Duodenal mucosa (tissue), 2 donors: ENCODE data around the gene PARK7.
"Not testable (repeated sequence)": the region's sequence is repeated elsewhere in the genome, so short reads cannot be mapped to it uniquely, and the experiment has no call there.

ENCODE experiments used
- H3K27ac ChIP-seq: one replicate; pipeline ENCODE4 v1.7.0; 2013; ENCODE audit warnings: low read depth, low read length
- H3K27me3 ChIP-seq, 2 donors: one replicate each; pipeline ENCODE4 v1.7.0; 2013; ENCODE audit warnings: low read length in 2 of 2, control low read depth in 1 of 2; ENCODE audit not compliant: insufficient read depth in 2 of 2, control insufficient read depth in 1 of 2
- H3K36me3 ChIP-seq, 2 donors: one replicate each; pipeline ENCODE4 v1.7.0; 2013; ENCODE audit warnings: low read length in 2 of 2, control low read depth in 1 of 2; ENCODE audit not compliant: insufficient read depth in 2 of 2, control insufficient read depth in 1 of 2
- H3K4me1 ChIP-seq, 2 donors: one replicate each; pipeline ENCODE4 v1.7.0; 2013; ENCODE audit warnings: low read length in 2 of 2, control low read depth in 1 of 2; ENCODE audit not compliant: insufficient read depth in 2 of 2, control insufficient read depth in 1 of 2
- H3K4me3 ChIP-seq, 2 donors: one replicate each; pipeline ENCODE4 v1.7.0; 2013; ENCODE audit warnings: low read length in 2 of 2, low read depth in 1 of 2
- H3K9ac ChIP-seq, 2 donors: one replicate each; pipeline ENCODE4 v1.7.0; 2013; ENCODE audit warnings: low read length in 2 of 2, low read depth in 1 of 2
- H3K9me3 ChIP-seq, 2 donors: one replicate each; pipeline ENCODE4 v1.7.0; 2013; ENCODE audit warnings: low read length in 2 of 2, control low read depth in 1 of 2; ENCODE audit not compliant: control insufficient read depth in 1 of 2

PARK7 gene

GRCh38 chr1:7962636-7963377 lies 1.3 kb downstream of the PARK7 start:
- peak overlapping the region; percentile 75 to 79 for H3K9ac ChIP-seq
- H3K4me1 ChIP-seq: peaks cover 11 to 19% of the 10 kb centered on the region in 2 donors
- peak overlapping the region; percentile 83 to 88 for H3K4me3 ChIP-seq
- H3K9me3 ChIP-seq: no peaks in the 10 kb centered on the region
- no peaks in the 10 kb centered on the region for H3K27me3 ChIP-seq
- no peak overlapping the region for H3K27ac ChIP-seq
- H3K36me3 ChIP-seq: peaks cover 16 to 34% of the 10 kb centered on the region in 2 donors

- not testable (repeated sequence) for H3K4me3 ChIP-seq, H3K27ac ChIP-seq, H3K9ac ChIP-seq, H3K27me3 ChIP-seq, H3K9me3 ChIP-seq
- peaks cover 16 to 38% of the 10 kb centered on the region in 2 donors for H3K36me3 ChIP-seq
- peaks cover 11 to 19% of the 10 kb centered on the region in 2 donors for H3K4me1 ChIP-seq
Observed at GRCh38 chr1:7963378-7963730, 1.8 kb downstream of the PARK7 start.

- not testable (repeated sequence) for H3K4me3 ChIP-seq, H3K27me3 ChIP-seq, H3K9me3 ChIP-seq, H3K27ac ChIP-seq, H3K9ac ChIP-seq
- Histone ChIP-seq H3K36me3 (peaks cover 17 to 42% of the 10 kb centered on the region in 2 donors), H3K4me1 (peaks cover 11 to 19% of the 10 kb centered on the region in 2 donors)
Observed at GRCh38 chr1:7963841-7964240, 2.3 kb downstream of the PARK7 start.

- peaks cover 21 to 48% of the 10 kb centered on the region in 2 donors for H3K36me3 ChIP-seq
- no peak overlapping the region for H3K9ac ChIP-seq
- H3K4me1 ChIP-seq: peaks cover 11 to 19% of the 10 kb centered on the region in 2 donors
- no peak overlapping the region for H3K4me3 ChIP-seq
- H3K9me3 ChIP-seq: no peaks in the 10 kb centered on the region
- no peaks in the 10 kb centered on the region for H3K27me3 ChIP-seq
- no peak overlapping the region for H3K27ac ChIP-seq
Observed at GRCh38 chr1:7964476-7964875, 3.0 kb downstream of the PARK7 start.

- H3K36me3 ChIP-seq: peaks cover 35 to 71% of the 10 kb centered on the region in 2 donors
- H3K9ac ChIP-seq: no peak overlapping the region
- no peaks in the 10 kb centered on the region for H3K9me3 ChIP-seq
- H3K27ac ChIP-seq: no peak overlapping the region
- H3K4me3 ChIP-seq: no peak overlapping the region
- H3K4me1 ChIP-seq: peaks cover 4 to 9% of the 10 kb centered on the region in 2 donors
- H3K27me3 ChIP-seq: no peaks in the 10 kb centered on the region
Observed at GRCh38 chr1:7967196-7967595, 5.7 kb downstream of the PARK7 start.

GRCh38 chr1:7967651-7968050 lies 6.1 kb downstream of the PARK7 start:
- Histone ChIP-seq H3K36me3 (peaks cover 35 to 74% of the 10 kb centered on the region in 2 donors), H3K27ac (no peak overlapping the region), H3K4me1 (peaks cover 0 to 4% of the 10 kb centered on the region in 2 donors), H3K9ac (no peak overlapping the region), H3K4me3 (no peak overlapping the region), H3K27me3 (no peaks in the 10 kb centered on the region), H3K9me3 (no peaks in the 10 kb centered on the region)

GRCh38 chr1:7970246-7970645 lies 8.7 kb downstream of the PARK7 start:
- H3K27me3 ChIP-seq: no peaks in the 10 kb centered on the region
- no peak overlapping the region for H3K4me3 ChIP-seq
- peaks cover 28 to 67% of the 10 kb centered on the region in 2 donors for H3K36me3 ChIP-seq
- H3K9ac ChIP-seq: no peak overlapping the region
- H3K9me3 ChIP-seq: no peaks in the 10 kb centered on the region
- no peak overlapping the region for H3K27ac ChIP-seq
- H3K4me1 ChIP-seq: no peaks in the 10 kb centered on the region

GRCh38 chr1:7971024-7971423 lies 9.5 kb downstream of the PARK7 start:
- H3K4me3 ChIP-seq: no peak overlapping the region
- no peaks in the 10 kb centered on the region for H3K9me3 ChIP-seq
- H3K4me1 ChIP-seq: no peaks in the 10 kb centered on the region
- no peak overlapping the region for H3K27ac ChIP-seq
- no peak overlapping the region for H3K9ac ChIP-seq
- no peaks in the 10 kb centered on the region for H3K27me3 ChIP-seq
- H3K36me3 ChIP-seq: peaks cover 23 to 62% of the 10 kb centered on the region in 2 donors

GRCh38 chr1:7972285-7972684 lies 10.8 kb downstream of the PARK7 start:
- no peaks in the 10 kb centered on the region for H3K4me1 ChIP-seq
- H3K27me3 ChIP-seq: no peaks in the 10 kb centered on the region
- H3K4me3 ChIP-seq: no peak overlapping the region

GRCh38 chr1:7973086-7973485 lies 11.6 kb downstream of the PARK7 start:
- no peak overlapping the region for H3K9ac ChIP-seq
- no peak overlapping the region for H3K4me3 ChIP-seq
- no peaks in the 10 kb centered on the region for H3K4me1 ChIP-seq
- H3K9me3 ChIP-seq: no peaks in the 10 kb centered on the region
- no peak overlapping the region for H3K27ac ChIP-seq
- H3K27me3 ChIP-seq: no peaks in the 10 kb centered on the region
- peaks cover 19 to 59% of the 10 kb centered on the region in 2 donors for H3K36me3 ChIP-seq

More at GRCh38 chr1:7972285-7972684, 10.8 kb downstream of the PARK7 start:
- Histone ChIP-seq H3K9ac (no peak overlapping the region), H3K9me3 (no peaks in the 10 kb centered on the region), H3K27ac (no peak overlapping the region), H3K36me3 (peaks cover 19 to 63% of the 10 kb centered on the region in 2 donors)
